CD4-positive, alpha-beta T cell (primary cell): Measurements from ENCODE around the gene RNF213. TPM values are rescaled to one million over a fixed set of nuclear protein-coding genes. Genes with fewer than 3 reads are reported as not detected.
A peak's percentile ranks its signal among the peaks of the same experiment; 100 is the strongest.

Experiments used
- ATAC-seq: fragments of 200-7000 bp; cut with Tn5 transposase; one replicate; pipeline ENCODE4 v1.10.0; 2022; ENCODE audit warnings: mild to moderate bottlenecking; ENCODE audit not compliant: poor library complexity
- CTCF ChIA-PET: fragments of 350-600 bp; sonication (Branson Sonifier 250); formaldehyde crosslinking; loops from one replicate; lab custom pipeline; 2021; ENCODE audit warnings: antibody characterized with exemption, inconsistent platforms; lab: Charles Lee
- POLR2A ChIA-PET: fragments of 350-600 bp; sonication (Branson Sonifier 250); formaldehyde crosslinking; loops from one replicate; lab custom pipeline; 2021; ENCODE audit warnings: antibody characterized with exemption, inconsistent platforms; lab: Charles Lee
- DNase-seq, 14 experiments: peaks; one replicate each; pipeline ENCODE4 v3.0.0-alpha.2; 2013 to 2020; ENCODE audit warnings: mixed read lengths in 2 of 14
- H3K27ac ChIP-seq, 2 donors: one replicate each; pipeline versions ENCODE4 v1.5.1 to v1.7.0; 2013; ENCODE audit warnings: low read length in 2 of 2, low read depth in 1 of 2, mild to moderate bottlenecking in 1 of 2
- H3K27me3 ChIP-seq, 2 experiments: 1 replicate in 1 of 2; 2 replicates in 1 of 2; pipeline versions ENCODE4 v1.6.1 to v1.7.0; 2013; ENCODE audit warnings: low read length in 2 of 2, control low read depth in 1 of 2, mild to moderate bottlenecking in 1 of 2, moderate library complexity in 1 of 2; ENCODE audit not compliant: insufficient read depth in 2 of 2, control insufficient read depth in 1 of 2
- H3K36me3 ChIP-seq: one replicate; pipeline ENCODE4 v1.6.1; 2013; ENCODE audit warnings: low read length, control low read depth; ENCODE audit not compliant: insufficient read depth
- H3K4me1 ChIP-seq: one replicate; pipeline ENCODE4 v1.6.1; 2013; ENCODE audit warnings: low read length, control low read depth; ENCODE audit not compliant: insufficient read depth
- H3K4me3 ChIP-seq: one replicate; pipeline ENCODE4 v1.5.1; 2013; ENCODE audit warnings: mild to moderate bottlenecking, low read length, moderate library complexity
- H3K9me3 ChIP-seq, 2 experiments: 1 replicate in 1 of 2; 2 replicates in 1 of 2; pipeline versions ENCODE4 v1.6.1 to v1.7.0; 2013; ENCODE audit warnings: low read length in 2 of 2, mild to moderate bottlenecking in 2 of 2, control low read depth in 1 of 2, moderate library complexity in 1 of 2; ENCODE audit not compliant: control insufficient read depth in 1 of 2, insufficient read depth in 1 of 2
- H3K27ac Mint-ChIP-seq: one replicate; pipeline ENCODE4 v1.8.0; 2020; ENCODE audit warnings: mixed read lengths
- H3K27me3 Mint-ChIP-seq: one replicate; pipeline ENCODE4 v1.8.0; 2021; ENCODE audit warnings: mixed read lengths
- H3K36me3 Mint-ChIP-seq: one replicate; pipeline ENCODE4 v1.8.0; 2021; ENCODE audit warnings: low read depth, mixed read lengths
- H3K4me1 Mint-ChIP-seq: one replicate; pipeline ENCODE4 v1.8.0; 2021; ENCODE audit warnings: low read depth, mixed read lengths
- H3K4me3 Mint-ChIP-seq: one replicate; pipeline ENCODE4 v1.8.0; 2020; ENCODE audit warnings: mild to moderate bottlenecking, mixed read lengths
- H3K9me3 Mint-ChIP-seq: one replicate; pipeline ENCODE4 v1.8.0; 2020; ENCODE audit warnings: mixed read lengths
- CTCF ChIP-seq: fragments of 200-600 bp; IDR thresholded peaks from one replicate; pipeline ENCODE4 v1.8.0; 2022; ENCODE audit warnings: antibody characterized with exemption, mild to moderate bottlenecking
- intact Hi-C, 2 experiments: fragments of 100-400 bp; cut with DNase I in 1 of 2; cut with micrococcal nuclease in 1 of 2; formaldehyde crosslinking; loops; one replicate each; pipeline versions ENCODE4 v1.15.1 to v1.9.0; 2023 to 2025; cut with DNase I, micrococcal nuclease
- total RNA-seq, 174 experiments: library from RNA in 2 of 174; stranded (reverse) in 2 of 174; gene quantifications; one replicate each; pipeline ENCODE4 v1.2.3 and lab custom pipeline; 2021 to 2026

RNF213 gene
- total RNA-seq, 2 experiments from 2014 or later, result 290 to 312 TPM

DNA sequence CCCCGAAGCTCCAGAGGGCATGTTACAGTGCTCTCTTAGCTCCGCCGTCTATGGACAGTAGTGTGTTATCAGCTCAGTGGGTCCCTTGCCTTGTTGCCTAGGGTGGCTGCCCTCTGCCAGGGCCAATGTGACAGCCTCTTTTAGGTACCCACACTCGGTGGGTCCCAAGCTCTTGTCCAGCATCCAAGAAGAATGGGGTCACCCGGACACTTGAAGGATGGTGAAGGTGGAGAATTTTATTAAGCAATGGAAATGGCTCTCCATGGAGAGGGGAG lies 57.0 kb downstream of the RNF213 start:
- DNase-seq, result no peak
- Mint-ChIP-seq H3K27ac (no peak overlapping the region), H3K9me3 (peaks cover 2% of the 10 kb centered on the region), H3K36me3 (peaks cover 80% of the 10 kb centered on the region), H3K4me1 (no peaks in the 10 kb centered on the region), H3K27me3 (no peaks in the 10 kb centered on the region), H3K4me3 (no peak overlapping the region)
- Histone ChIP-seq H3K4me1 (no peaks in the 10 kb centered on the region), H3K36me3 (peaks cover 78% of the 10 kb centered on the region), H3K4me3 (no peak overlapping the region), H3K9me3 (peaks cover 0 to 17% of the 10 kb centered on the region in 2 experiments), H3K27ac (no peak overlapping the region), H3K27me3 (no peaks in the 10 kb centered on the region)
- ChIA-PET POLR2A (no interaction called here), CTCF (no interaction called here)
- no peak for TF ChIP-seq CTCF
- no peak for ATAC-seq
- intact Hi-C loops, result no loop called here

DNA sequence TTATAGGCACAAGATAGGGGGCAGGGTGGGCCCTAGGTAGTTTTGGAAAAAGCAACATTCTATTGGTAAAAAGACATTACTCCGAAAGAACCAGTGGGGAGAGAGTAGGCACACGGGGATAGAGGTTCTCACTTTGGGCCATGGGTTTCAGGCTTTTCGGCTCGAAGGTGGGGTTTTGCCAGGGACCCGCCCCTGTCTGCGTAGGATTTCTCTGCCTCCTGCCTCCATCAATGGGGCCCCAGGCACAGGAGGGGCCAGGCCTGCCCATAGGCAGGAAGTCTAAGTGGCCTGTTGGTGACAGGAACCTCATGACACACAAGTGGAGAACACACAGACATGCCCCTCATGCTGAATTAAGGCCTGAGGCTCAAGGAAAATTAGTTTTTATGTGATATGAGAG lies 57.5 kb downstream of the RNF213 start:
- DNase-seq (peak in 1 of 14 experiments; percentile 32), ATAC-seq (no peak)
- Mint-ChIP-seq H3K36me3 (peaks cover 80% of the 10 kb centered on the region), H3K4me3 (no peak overlapping the region), H3K27me3 (no peaks in the 10 kb centered on the region), H3K4me1 (no peaks in the 10 kb centered on the region), H3K27ac (no peak overlapping the region), H3K9me3 (peaks cover 5% of the 10 kb centered on the region)
- intact Hi-C loops, result no loop called here
- Histone ChIP-seq H3K9me3 (peaks cover 4 to 17% of the 10 kb centered on the region in 2 experiments), H3K27me3 (no peaks in the 10 kb centered on the region), H3K36me3 (peaks cover 78% of the 10 kb centered on the region), H3K4me3 (no peak overlapping the region), H3K4me1 (no peaks in the 10 kb centered on the region), H3K27ac (no peak overlapping the region)
- no peak for TF ChIP-seq CTCF
- ChIA-PET CTCF (no interaction called here), POLR2A (no interaction called here)

- no peak for TF ChIP-seq CTCF
- H3K27ac Mint-ChIP-seq, result no peak overlapping the region
- intact Hi-C loops, result no loop called here
Measured at GRCh38 chr17:80319262-80319998, 58.8 kb downstream of the RNF213 start.

More at GRCh38 chr17:80319262-80319998, 58.8 kb downstream of the RNF213 start:
- DNase-seq, result peak in 2 of 14 experiments; percentile 11 to 31
- no peak for ATAC-seq
- Mint-ChIP-seq H3K36me3 (peaks cover 89% of the 10 kb centered on the region), H3K4me1 (no peaks in the 10 kb centered on the region), H3K9me3 (peaks cover 5% of the 10 kb centered on the region), H3K4me3 (no peak overlapping the region), H3K27me3 (no peaks in the 10 kb centered on the region)
- POLR2A ChIA-PET, result no interaction called here
- Histone ChIP-seq H3K9me3 (peaks cover 4 to 17% of the 10 kb centered on the region in 2 experiments), H3K36me3 (peaks cover 83% of the 10 kb centered on the region), H3K27ac (no peak overlapping the region), H3K4me1 (no peaks in the 10 kb centered on the region), H3K27me3 (no peaks in the 10 kb centered on the region), H3K4me3 (no peak overlapping the region)
- CTCF ChIA-PET, result no interaction called here
